Stimulated activated CD4-positive, alpha-beta T cell treated with anti-CD3 and anti-CD28 coated beads, TNF-alpha, amount 100 ng/mL, for 4 hours (primary cell): ENCODE results near the gene CCDC74A.
"Not testable (repeated sequence)": the region's sequence is repeated elsewhere in the genome, so short reads cannot be mapped to it uniquely, and the experiment has no call there.

Source experiments
- DNase-seq, 3 experiments: peaks; one replicate each; pipeline ENCODE4 v3.0.0-alpha.2; 2020; ENCODE audit warnings: low read depth in 3 of 3

CCDC74A gene

GRCh38 chr2:131556998-131557397 lies 29.3 kb downstream of the CCDC74A start:
- no peak for DNase-seq

GRCh38 chr2:131557558-131558321 lies 30.1 kb downstream of the CCDC74A start:
- no peak for DNase-seq

DNA sequence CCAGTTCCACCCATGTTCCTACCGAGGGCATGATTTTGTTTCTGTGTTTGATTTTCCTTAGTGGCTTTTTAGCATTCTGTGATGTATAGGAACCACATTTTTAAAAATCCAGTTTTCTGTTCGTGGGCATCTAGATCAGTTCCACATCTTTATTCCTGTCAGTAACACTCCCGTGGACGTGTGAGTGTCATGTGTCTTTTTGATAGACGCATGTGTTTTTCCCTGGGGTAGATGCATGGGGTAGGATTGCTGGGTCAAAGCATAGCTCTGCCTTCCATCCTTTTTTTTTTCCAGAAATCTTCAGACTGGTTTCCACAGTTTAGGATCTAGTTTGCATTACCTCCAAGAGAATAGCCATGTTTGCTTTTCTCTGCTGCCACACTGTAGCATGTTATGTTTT lies 38.7 kb downstream of the CCDC74A start:
- no peak for DNase-seq

- DNase-seq: no peak
Observed at GRCh38 chr2:131567891-131568290, 40.2 kb downstream of the CCDC74A start.

- not testable (repeated sequence) for DNase-seq
Observed at GRCh38 chr2:131568401-131568800, 40.7 kb downstream of the CCDC74A start.

- no peak for DNase-seq
Observed at GRCh38 chr2:131572175-131572574, 44.5 kb downstream of the CCDC74A start.

- DNase-seq: no peak
Observed at GRCh38 chr2:131577812-131578211, 50.1 kb downstream of the CCDC74A start.

DNA sequence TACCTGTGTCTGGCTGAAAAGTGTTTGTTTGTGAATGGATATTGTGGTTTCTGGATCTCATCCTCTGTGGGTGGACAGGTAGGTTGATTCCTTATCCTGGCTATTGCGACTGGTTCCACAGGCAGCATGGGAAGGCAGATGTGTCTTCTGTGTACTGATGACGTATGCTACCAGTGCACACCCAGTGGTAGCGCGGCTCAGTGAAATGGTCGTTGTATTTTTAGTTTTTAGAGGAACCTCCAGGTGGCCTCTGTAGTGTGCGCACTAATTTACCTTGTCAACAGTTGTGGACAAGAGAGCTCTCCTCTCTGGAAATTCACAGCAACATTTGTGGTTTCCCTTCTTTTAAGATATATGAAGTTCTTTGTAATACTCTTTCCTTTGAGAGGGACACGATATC lies 52.5 kb downstream of the CCDC74A start:
- no peak for DNase-seq
